RWPE1 (cell line): ENCODE results near the gene METAP1.
"Not testable (repeated sequence)": the region's sequence is repeated elsewhere in the genome, so short reads cannot be mapped to it uniquely, and the experiment has no call there.

Experiments used
- CTCF ChIA-PET: fragments of 350-600 bp; sonication (Branson Sonifier 250); formaldehyde crosslinking; extraction: SDS; loops from one replicate; lab custom pipeline; 2021; lab: Yijun Ruan, JAX
- POLR2A ChIA-PET: fragments of 400-600 bp; formaldehyde crosslinking; extraction: SDS; loops from one replicate; lab custom pipeline; 2020; ENCODE audit warnings: antibody characterized with exemption; ENCODE audit not compliant: low non-redundant PET; lab: Yijun Ruan, JAX
- DNase-seq: peaks from one replicate; pipeline ENCODE4 v3.0.0; 2012; ENCODE audit warnings: low spot score
- H3K27ac ChIP-seq: fragments of 450-650 bp; 2 replicates; pipeline ENCODE4 v1.5.1; 2017
- TF ChIP-seq, protein P1 (sequence below): fragments of 450-650 bp; conservative IDR thresholded peaks from 2 replicates; pipeline ENCODE4 v1.5.1; 2017; ENCODE audit warnings: low read depth, mild to moderate bottlenecking

METAP1 gene

DNA sequence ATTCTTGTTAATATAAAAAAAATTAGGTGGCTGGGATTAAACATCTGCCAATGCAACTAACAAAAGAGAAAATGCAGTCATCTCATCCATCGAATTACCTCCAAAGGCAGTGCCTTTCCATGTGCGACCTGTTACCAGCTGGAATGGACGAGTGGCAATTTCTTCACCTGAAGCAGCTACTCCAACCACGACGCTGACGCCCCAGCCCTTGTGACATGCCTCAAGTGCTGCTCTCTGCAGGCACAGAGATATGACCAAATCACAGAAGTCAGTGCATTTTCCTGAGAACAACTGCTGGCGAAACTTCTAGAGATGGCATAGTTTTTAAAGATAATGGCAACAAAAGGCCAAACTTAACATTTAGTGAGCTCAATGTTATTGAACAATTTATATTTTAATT is 79.3 kb downstream of the METAP1 start:
- ChIA-PET CTCF (interaction anchor here (0.6 kb wide), 1 partner anchor 741 kb away, joined by 5 read pairs; no protein-coding TSS in a partner anchor), POLR2A (no interaction called here)
- H3K27ac ChIP-seq, result no peak overlapping the region
- no peak for DNase-seq
- TF ChIP-seq, protein P1, sequence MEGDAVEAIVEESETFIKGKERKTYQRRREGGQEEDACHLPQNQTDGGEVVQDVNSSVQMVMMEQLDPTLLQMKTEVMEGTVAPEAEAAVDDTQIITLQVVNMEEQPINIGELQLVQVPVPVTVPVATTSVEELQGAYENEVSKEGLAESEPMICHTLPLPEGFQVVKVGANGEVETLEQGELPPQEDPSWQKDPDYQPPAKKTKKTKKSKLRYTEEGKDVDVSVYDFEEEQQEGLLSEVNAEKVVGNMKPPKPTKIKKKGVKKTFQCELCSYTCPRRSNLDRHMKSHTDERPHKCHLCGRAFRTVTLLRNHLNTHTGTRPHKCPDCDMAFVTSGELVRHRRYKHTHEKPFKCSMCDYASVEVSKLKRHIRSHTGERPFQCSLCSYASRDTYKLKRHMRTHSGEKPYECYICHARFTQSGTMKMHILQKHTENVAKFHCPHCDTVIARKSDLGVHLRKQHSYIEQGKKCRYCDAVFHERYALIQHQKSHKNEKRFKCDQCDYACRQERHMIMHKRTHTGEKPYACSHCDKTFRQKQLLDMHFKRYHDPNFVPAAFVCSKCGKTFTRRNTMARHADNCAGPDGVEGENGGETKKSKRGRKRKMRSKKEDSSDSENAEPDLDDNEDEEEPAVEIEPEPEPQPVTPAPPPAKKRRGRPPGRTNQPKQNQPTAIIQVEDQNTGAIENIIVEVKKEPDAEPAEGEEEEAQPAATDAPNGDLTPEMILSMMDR, result no peak

DNA sequence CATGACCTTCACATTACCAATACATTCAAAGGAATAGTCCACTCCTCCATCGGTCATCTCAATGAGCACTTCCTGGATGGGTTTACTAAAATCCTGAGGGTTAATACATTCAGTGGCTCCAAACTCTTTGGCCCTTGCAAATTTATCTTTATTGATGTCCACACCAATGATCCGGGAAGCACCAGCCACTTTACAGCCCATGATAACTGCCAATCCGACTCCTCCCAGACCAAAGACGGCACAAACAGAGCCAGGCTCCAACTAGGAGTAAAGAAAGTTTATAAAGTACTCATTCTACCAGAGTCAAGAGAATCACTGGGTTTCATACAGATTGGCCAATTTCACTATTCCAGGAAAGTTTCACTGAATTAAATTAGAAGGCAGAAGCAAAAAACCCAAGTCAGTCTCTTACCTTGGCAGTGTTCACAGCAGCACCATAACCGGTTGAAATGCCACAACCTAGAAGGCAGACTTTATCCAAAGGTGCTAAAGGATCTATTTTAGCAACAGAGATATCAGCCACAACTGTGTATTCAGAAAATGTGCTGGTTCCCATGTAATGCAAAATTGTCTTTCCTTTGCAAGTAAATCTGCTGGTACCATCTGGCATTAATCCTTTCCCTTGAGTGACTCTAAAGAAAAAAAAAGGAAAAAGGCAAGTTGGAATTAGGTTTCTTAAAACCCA is 80.9 kb downstream of the METAP1 start:
- ChIA-PET CTCF (no interaction called here), POLR2A (no interaction called here)
- H3K27ac ChIP-seq, result no peak overlapping the region
- TF ChIP-seq, protein P1, result no peak
- no peak for DNase-seq

DNA sequence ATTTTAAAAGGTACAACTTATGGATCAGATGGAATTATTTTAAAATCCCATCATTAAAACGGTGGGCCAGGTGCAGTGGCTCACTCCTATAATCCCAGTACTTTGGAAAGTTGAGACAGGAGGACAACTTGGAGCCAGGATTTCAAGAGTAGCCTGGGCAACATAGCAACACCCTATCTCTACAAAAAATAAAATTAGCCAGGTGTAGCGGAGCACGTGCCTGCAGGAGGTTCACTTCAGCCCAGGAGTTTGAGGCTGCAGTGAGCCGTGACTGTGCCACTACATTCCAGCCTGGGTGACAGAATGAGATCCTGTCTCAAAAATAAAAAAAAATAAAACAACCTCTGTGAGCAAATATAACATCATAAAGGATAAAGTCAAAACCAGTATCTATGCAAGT is 81.7 kb downstream of the METAP1 start:
- TF ChIP-seq, protein P1, result no peak
- POLR2A ChIA-PET, result no interaction called here
- no peak for DNase-seq
- CTCF ChIA-PET, result no interaction called here
- no peak overlapping the region for H3K27ac ChIP-seq

DNA sequence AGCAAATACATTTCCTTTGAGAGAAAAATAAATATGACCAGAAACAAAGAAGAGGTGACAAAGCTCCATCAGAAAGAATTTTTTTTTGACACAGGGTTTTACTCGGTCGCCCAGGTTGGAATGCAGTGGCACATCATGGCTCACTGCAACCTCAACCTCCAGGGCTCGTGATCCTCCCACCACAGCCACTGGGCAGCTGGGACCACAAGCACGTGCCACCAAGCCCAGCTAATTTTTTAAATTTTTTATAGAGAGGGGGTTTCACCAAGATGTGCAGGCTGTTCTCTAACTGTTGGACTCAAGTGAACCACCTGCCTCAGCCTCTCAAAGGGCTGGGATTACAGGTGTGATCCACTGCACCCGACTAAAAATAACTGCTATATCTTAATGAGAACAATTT is 82.8 kb downstream of the METAP1 start:
- DNase-seq, result no peak
- TF ChIP-seq, protein P1, result no peak
- ChIA-PET CTCF (no interaction called here), POLR2A (no interaction called here)
- no peak overlapping the region for H3K27ac ChIP-seq

DNA sequence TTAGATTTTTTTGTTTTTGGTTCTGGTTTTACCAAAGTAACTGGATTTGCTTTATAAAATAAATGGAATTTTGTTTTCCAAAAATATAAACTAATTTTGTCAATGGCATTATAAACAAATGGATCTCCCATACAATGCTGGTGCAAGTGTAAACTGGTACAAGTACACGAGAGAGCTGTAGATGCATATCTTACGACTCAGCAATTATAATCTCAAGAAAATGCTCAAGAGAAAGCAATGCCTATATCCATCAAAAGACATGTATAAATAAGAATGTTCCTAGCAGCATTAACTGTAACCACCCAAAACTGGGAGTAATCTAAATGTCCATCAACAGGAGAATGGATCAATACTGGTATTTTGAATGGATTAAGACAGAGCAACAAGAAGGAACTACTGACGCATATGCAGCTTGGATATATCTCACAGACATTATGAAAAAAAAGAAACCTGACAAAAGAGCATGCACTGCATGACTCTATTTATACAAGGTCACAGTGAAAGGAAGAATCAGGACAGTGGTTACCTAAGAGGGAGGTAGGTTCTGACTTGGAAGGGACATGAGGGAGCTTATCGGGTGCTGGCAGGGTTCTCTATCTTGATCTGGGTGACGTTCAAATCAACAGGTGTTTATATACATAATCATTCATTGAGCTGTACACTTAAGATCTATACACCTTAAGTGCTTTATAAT is 83.6 kb downstream of the METAP1 start:
- ChIA-PET POLR2A (no interaction called here), CTCF (no interaction called here)
- TF ChIP-seq, protein P1, result no peak
- no peak for DNase-seq
- H3K27ac ChIP-seq, result no peak overlapping the region

GRCh38 chr4:99079625-99080295 is 84.2 kb downstream of the METAP1 start:
- no peak overlapping the region for H3K27ac ChIP-seq
- no peak for DNase-seq
- CTCF ChIA-PET, result no interaction called here
- POLR2A ChIA-PET, result no interaction called here
- TF ChIP-seq, protein P1, result no peak

GRCh38 chr4:99080869-99081268 is 85.3 kb downstream of the METAP1 start:
- ChIA-PET CTCF (interaction anchor here (0.6 kb wide), 1 partner anchor 1416 kb away, joined by 3 read pairs; no protein-coding TSS in a partner anchor), POLR2A (interaction anchor here (0.6 kb wide), 1 partner anchor 25 kb away, joined by 4 read pairs; no protein-coding TSS in a partner anchor)
- H3K27ac ChIP-seq, DNase-seq: not testable (repeated sequence)
